ENCODE data around the gene RRM1.

Gene RRM1

DNA sequence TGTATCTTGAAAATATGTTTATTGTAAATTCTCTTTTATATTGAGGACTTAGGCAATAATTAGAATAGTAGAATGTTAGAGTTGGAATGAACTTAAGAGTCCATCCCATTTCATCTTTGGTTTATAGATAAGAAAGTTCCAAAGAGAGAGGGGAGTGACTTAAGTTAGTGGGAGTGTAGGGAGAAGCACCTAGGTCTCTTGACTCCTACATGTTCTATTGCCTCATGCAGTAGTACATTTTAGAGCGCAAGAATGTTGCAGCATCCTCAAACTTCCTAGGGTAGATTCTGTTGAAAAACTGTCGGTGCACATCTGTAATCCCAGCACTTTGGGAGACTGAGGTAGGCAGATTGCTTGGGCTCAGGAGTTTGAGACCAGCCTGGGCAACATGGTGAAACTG is 8.7 kb downstream of the RRM1 start:
- no peak overlapping the region for H2AFZ ChIP-seq (ENCODE audit: insufficient read depth, low read length, poor library complexity)
- no peaks in the 10 kb centered on the region for H3K4me1 ChIP-seq (ENCODE audit: control insufficient read depth in 1 of 2, insufficient read depth in 2 of 2, low read length in 2 of 2)
- no peak for DNase-seq
- no peak overlapping the region for H4K12ac ChIP-seq (ENCODE audit: low read depth, low read length)
- no peaks in the 10 kb centered on the region for H3K9me3 ChIP-seq (ENCODE audit: insufficient read depth, low read depth, low read length)
- no peak overlapping the region for H3K4me2 ChIP-seq (ENCODE audit: low read length)
- no peak overlapping the region for H3K9ac ChIP-seq (ENCODE audit: low read length)
- H3K27me3 ChIP-seq (ENCODE audit: insufficient read depth, low read length), result no peaks in the 10 kb centered on the region
- no peak overlapping the region for H3K4me3 ChIP-seq (ENCODE audit: low read depth, low read length)
- H2AK5ac ChIP-seq (ENCODE audit: low read length), result no peak overlapping the region
- no CpG with 5 or more reads among the region's 2 CpGs for WGBS (ENCODE audit: extremely low coverage, insufficient coverage, insufficient read length)
- H3K4ac ChIP-seq (ENCODE audit: low read depth, low read length), result no peak overlapping the region
- no peak overlapping the region for H2BK5ac ChIP-seq (ENCODE audit: low read depth, low read length, poor library complexity)
- H3K27ac ChIP-seq (ENCODE audit: low read depth, low read length), result no peak overlapping the region
- H2BK12ac ChIP-seq (ENCODE audit: low read length), result no peak overlapping the region
- H3K79me2 ChIP-seq (ENCODE audit: control insufficient read depth, insufficient read depth, low read length, poor library complexity), result no peaks in the 10 kb centered on the region
- no peaks in the 10 kb centered on the region for H3K79me1 ChIP-seq (ENCODE audit: low read length)
- H3K36me3 ChIP-seq (ENCODE audit: control insufficient read depth in 1 of 2, insufficient read depth in 2 of 2, low read length in 2 of 2), result peaks cover 13 to 16% of the 10 kb centered on the region in 2 experiments
- H3K14ac ChIP-seq (ENCODE audit: low read length), result no peak overlapping the region
- H2BK120ac ChIP-seq (ENCODE audit: insufficient read depth, low read length, poor library complexity), result no peak overlapping the region
- H3K23ac ChIP-seq (ENCODE audit: low read length), result no peak overlapping the region
- H4K8ac ChIP-seq (ENCODE audit: low read depth, low read length), result no peak overlapping the region
- no peak overlapping the region for H4K91ac ChIP-seq (ENCODE audit: low read depth, low read length)
- no peak overlapping the region for H3K18ac ChIP-seq (ENCODE audit: low read length)

- no peaks in the 10 kb centered on the region for H3K9me3 ChIP-seq (ENCODE audit: insufficient read depth, low read depth, low read length)
- H3K4me2 ChIP-seq (ENCODE audit: low read length), result no peak overlapping the region
- H2BK5ac ChIP-seq (ENCODE audit: low read depth, low read length, poor library complexity), result no peak overlapping the region
- no peak overlapping the region for H4K12ac ChIP-seq (ENCODE audit: low read depth, low read length)
- WGBS (ENCODE audit: extremely low coverage, insufficient coverage, insufficient read length), result no CpG with 5 or more reads among the region's 1 CpG
- H2BK12ac ChIP-seq (ENCODE audit: low read length), result no peak overlapping the region
- no peak overlapping the region for H4K91ac ChIP-seq (ENCODE audit: low read depth, low read length)
- H2BK120ac ChIP-seq (ENCODE audit: insufficient read depth, low read length, poor library complexity), result no peak overlapping the region
- H3K14ac ChIP-seq (ENCODE audit: low read length), result no peak overlapping the region
- H3K9ac ChIP-seq (ENCODE audit: low read length), result no peak overlapping the region
- peaks cover 21 to 22% of the 10 kb centered on the region in 2 experiments for H3K36me3 ChIP-seq (ENCODE audit: control insufficient read depth in 1 of 2, insufficient read depth in 2 of 2, low read length in 2 of 2)
- H3K18ac ChIP-seq (ENCODE audit: low read length), result no peak overlapping the region
- peak overlapping the region; percentile 19 for H4K8ac ChIP-seq (ENCODE audit: low read depth, low read length)
- no peak overlapping the region for H3K27ac ChIP-seq (ENCODE audit: low read depth, low read length)
- H3K79me2 ChIP-seq (ENCODE audit: control insufficient read depth, insufficient read depth, low read length, poor library complexity), result no peaks in the 10 kb centered on the region
- no peak overlapping the region for H2AFZ ChIP-seq (ENCODE audit: insufficient read depth, low read length, poor library complexity)
- no peak overlapping the region for H2AK5ac ChIP-seq (ENCODE audit: low read length)
- no peak overlapping the region for H3K23ac ChIP-seq (ENCODE audit: low read length)
- no peaks in the 10 kb centered on the region for H3K79me1 ChIP-seq (ENCODE audit: low read length)
- H3K27me3 ChIP-seq (ENCODE audit: insufficient read depth, low read length), result no peaks in the 10 kb centered on the region
- H3K4ac ChIP-seq (ENCODE audit: low read depth, low read length), result no peak overlapping the region
- DNase-seq, result no peak
- H3K4me3 ChIP-seq (ENCODE audit: low read depth, low read length), result no peak overlapping the region
- H3K4me1 ChIP-seq (ENCODE audit: control insufficient read depth in 1 of 2, insufficient read depth in 2 of 2, low read length in 2 of 2), result no peaks in the 10 kb centered on the region
These were observed 11.3 kb downstream of the RRM1 start for GRCh38 chr11:4105916-4106315.

GRCh38 chr11:4111834-4112233 is 17.2 kb downstream of the RRM1 start:
- H3K4ac ChIP-seq (ENCODE audit: low read depth, low read length), result no peak overlapping the region
- peaks cover 19 to 21% of the 10 kb centered on the region in 2 experiments for H3K36me3 ChIP-seq (ENCODE audit: control insufficient read depth in 1 of 2, insufficient read depth in 2 of 2, low read length in 2 of 2)
- H3K27ac ChIP-seq (ENCODE audit: low read depth, low read length), result no peak overlapping the region
- H3K27me3 ChIP-seq (ENCODE audit: insufficient read depth, low read length), result no peaks in the 10 kb centered on the region
- H2AFZ ChIP-seq (ENCODE audit: insufficient read depth, low read length, poor library complexity), result no peak overlapping the region
- H3K9ac ChIP-seq (ENCODE audit: low read length), result no peak overlapping the region
- no peaks in the 10 kb centered on the region for H3K79me2 ChIP-seq (ENCODE audit: control insufficient read depth, insufficient read depth, low read length, poor library complexity)
- no peak for DNase-seq
- H4K91ac ChIP-seq (ENCODE audit: low read depth, low read length), result no peak overlapping the region
- no peak overlapping the region for H3K23ac ChIP-seq (ENCODE audit: low read length)
- H3K18ac ChIP-seq (ENCODE audit: low read length), result no peak overlapping the region
- H2BK120ac ChIP-seq (ENCODE audit: insufficient read depth, low read length, poor library complexity), result no peak overlapping the region
- H2BK5ac ChIP-seq (ENCODE audit: low read depth, low read length, poor library complexity), result no peak overlapping the region
- H3K79me1 ChIP-seq (ENCODE audit: low read length), result no peaks in the 10 kb centered on the region
- H3K4me1 ChIP-seq (ENCODE audit: control insufficient read depth in 1 of 2, insufficient read depth in 2 of 2, low read length in 2 of 2), result no peaks in the 10 kb centered on the region
- no peak overlapping the region for H4K12ac ChIP-seq (ENCODE audit: low read depth, low read length)
- H3K4me2 ChIP-seq (ENCODE audit: low read length), result no peak overlapping the region
- no peak overlapping the region for H3K14ac ChIP-seq (ENCODE audit: low read length)
- H3K9me3 ChIP-seq (ENCODE audit: insufficient read depth, low read depth, low read length), result no peaks in the 10 kb centered on the region
- H4K8ac ChIP-seq (ENCODE audit: low read depth, low read length), result no peak overlapping the region
- no CpG with 5 or more reads among the region's 5 CpGs for WGBS (ENCODE audit: extremely low coverage, insufficient coverage, insufficient read length)
- no peak overlapping the region for H2BK12ac ChIP-seq (ENCODE audit: low read length)
- no peak overlapping the region for H3K4me3 ChIP-seq (ENCODE audit: low read depth, low read length)
- H2AK5ac ChIP-seq (ENCODE audit: low read length), result no peak overlapping the region

- Histone ChIP-seq H3K27ac (ENCODE audit: low read depth, low read length) (no peak overlapping the region), H3K27me3 (ENCODE audit: insufficient read depth, low read length) (no peaks in the 10 kb centered on the region), H4K8ac (ENCODE audit: low read depth, low read length) (no peak overlapping the region), H3K79me1 (ENCODE audit: low read length) (no peaks in the 10 kb centered on the region), H4K91ac (ENCODE audit: low read depth, low read length) (no peak overlapping the region), H2BK120ac (ENCODE audit: insufficient read depth, low read length, poor library complexity) (no peak overlapping the region), H3K36me3 (ENCODE audit: control insufficient read depth in 1 of 2, insufficient read depth in 2 of 2, low read length in 2 of 2) (peaks cover 17 to 19% of the 10 kb centered on the region in 2 experiments), H3K79me2 (ENCODE audit: control insufficient read depth, insufficient read depth, low read length, poor library complexity) (no peaks in the 10 kb centered on the region), H3K23ac (ENCODE audit: low read length) (no peak overlapping the region), H2BK12ac (ENCODE audit: low read length) (no peak overlapping the region), H3K9ac (ENCODE audit: low read length) (no peak overlapping the region), H3K4me2 (ENCODE audit: low read length) (no peak overlapping the region), H4K12ac (ENCODE audit: low read depth, low read length) (no peak overlapping the region), H2BK5ac (ENCODE audit: low read depth, low read length, poor library complexity) (no peak overlapping the region), H3K4ac (ENCODE audit: low read depth, low read length) (no peak overlapping the region), H3K18ac (ENCODE audit: low read length) (no peak overlapping the region), H3K14ac (ENCODE audit: low read length) (no peak overlapping the region), H2AK5ac (ENCODE audit: low read length) (no peak overlapping the region), H2AFZ (ENCODE audit: insufficient read depth, low read length, poor library complexity) (no peak overlapping the region), H3K4me3 (ENCODE audit: low read depth, low read length) (no peak overlapping the region), H3K9me3 (ENCODE audit: insufficient read depth, low read depth, low read length) (no peaks in the 10 kb centered on the region), H3K4me1 (ENCODE audit: control insufficient read depth in 1 of 2, insufficient read depth in 2 of 2, low read length in 2 of 2) (no peaks in the 10 kb centered on the region)
- no peak for DNase-seq
- WGBS (ENCODE audit: extremely low coverage, insufficient coverage, insufficient read length), result no CpG with 5 or more reads among the region's 2 CpGs
These were observed 20.5 kb downstream of the RRM1 start for GRCh38 chr11:4115128-4115527.
